H1 (cell line): ENCODE data around the gene LLPH. TPM values are rescaled to one million over a fixed set of nuclear protein-coding genes. Genes with fewer than 3 reads are reported as not detected.

ENCODE experiments used
- EGR1 ChIP-seq: IDR thresholded peaks from 2 replicates; pipeline ENCODE4 v1.6.1; 2011; ENCODE audit warnings: low read depth, low read length, borderline replicate concordance
- SP1 ChIP-seq: IDR thresholded peaks from 2 replicates; pipeline ENCODE4 v1.6.1; 2011; ENCODE audit warnings: low read depth, low read length
- polyA plus RNA-seq, 7 experiments: library from polyadenylated mRNA; depleted of rRNA in 3 of 7; stranded (reverse) in 5 of 7; unstranded in 2 of 7; fragments of >200 nt in 5 of 7; fragments of 200-250 nt in 2 of 7; gene quantifications; 1 replicate in 5 of 7; 2 replicates in 1 of 7; 4 replicates in 1 of 7; pipeline versions ENCODE4 v1.2.1 to v1.2.3, GENCODE V29; 2011 to 2013; ENCODE audit warnings: missing spikeins in 2 of 7, mixed read lengths in 2 of 7
- total RNA-seq: library from RNA; stranded (reverse); fragmentation: NEBNext Ultra II Directional; extraction: Animal tissue kit (Norgen Biotek cat#: 25700); gene quantifications from 2 replicates; pipeline ENCODE4 v1.2.1, GENCODE V29; 2021

LLPH gene
- total and polyA plus RNA-seq, 2 of the 8 experiments (the other 6 are each of a cell fraction or from before 2014, with no cell fraction given): 2.3 to 31.3 TPM

DNA sequence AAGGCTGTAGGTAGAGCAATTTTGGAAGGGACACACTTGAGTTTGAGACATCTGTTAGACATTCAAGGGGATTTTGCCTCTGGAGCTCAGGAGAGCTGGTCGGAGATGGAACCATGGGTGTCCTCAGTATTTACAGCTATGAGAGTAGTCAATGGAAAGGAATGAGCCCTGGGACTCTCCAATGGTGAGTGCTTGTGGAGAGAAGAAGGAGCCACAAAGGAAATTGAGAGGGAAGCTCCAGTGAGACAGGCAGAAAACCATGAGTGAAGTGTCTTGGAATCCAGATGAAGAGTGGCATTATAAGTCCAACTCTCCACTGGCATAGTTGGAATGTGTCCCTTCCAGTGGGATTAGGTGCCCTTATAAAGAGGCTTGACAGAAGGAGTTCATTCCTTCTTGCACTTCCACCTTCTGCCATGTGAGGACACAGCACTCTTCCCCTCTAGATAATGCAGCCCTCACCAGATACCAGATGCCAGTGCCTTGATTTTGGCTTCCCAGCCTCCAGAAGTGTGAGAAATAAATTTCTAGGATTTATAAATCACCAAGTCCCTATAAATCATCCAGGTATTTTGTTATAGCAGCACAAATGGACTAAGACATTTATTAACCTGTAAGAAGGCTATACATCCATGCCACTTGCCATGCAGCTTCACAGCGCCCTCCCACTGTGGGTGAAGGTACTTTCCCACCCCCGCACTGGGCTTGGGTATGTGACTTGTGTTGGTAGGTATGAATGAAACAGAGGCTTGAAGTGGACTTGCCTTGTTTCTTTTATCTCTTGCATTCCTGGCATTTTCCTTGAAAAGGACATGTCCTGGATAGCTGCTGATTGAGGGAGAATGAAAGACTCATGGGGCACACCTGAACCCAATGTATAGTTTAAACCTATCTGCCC lies 27.3 kb downstream of the LLPH start (continued):
- TF ChIP-seq EGR1: peak; percentile 61; the same call in 1 of the 2 replicates
- TF ChIP-seq SP1: no peak
